Left lung (tissue), 10 donors: ENCODE measurements around the gene PRPF8. TPM values are rescaled to one million over a fixed set of nuclear protein-coding genes. Genes with fewer than 3 reads are reported as not detected.

Experiments
- ATAC-seq: fragments of 200-7000 bp; cut with Tn5 transposase; one replicate; pipeline ENCODE4 v1.9.1; 2020; ENCODE audit warnings: moderate library complexity
- DNase-seq, 4 donors: peaks; one replicate each; pipeline ENCODE4 v3.0.0-alpha.2; 2013 to 2020
- H3K27ac ChIP-seq, 2 donors: fragments of 200-600 bp; sonication (generic) in 1 of 2; one replicate each; pipeline versions ENCODE4 v1.5.0 to v1.8.0; 2020 to 2021
- H3K27me3 ChIP-seq, 2 donors: fragments of 200-600 bp; sonication (generic) in 1 of 2; one replicate each; pipeline versions ENCODE4 v1.5.0 to v1.8.0; 2020 to 2021
- H3K36me3 ChIP-seq, 2 donors: fragments of 200-600 bp; sonication (generic) in 1 of 2; one replicate each; pipeline versions ENCODE4 v1.5.0 to v1.8.0; 2020 to 2021
- H3K4me1 ChIP-seq, 2 donors: fragments of 200-600 bp; one replicate each; pipeline ENCODE4 v1.8.0; 2021
- H3K4me3 ChIP-seq, 2 donors: fragments of 200-600 bp; sonication (generic) in 1 of 2; one replicate each; pipeline versions ENCODE4 v1.5.0 to v1.8.0; 2020 to 2021; ENCODE audit warnings: mild to moderate bottlenecking in 1 of 2
- H3K9me3 ChIP-seq, 2 donors: fragments of 200-600 bp; sonication (generic) in 1 of 2; one replicate each; pipeline versions ENCODE4 v1.5.0 to v1.8.0; 2020 to 2021
- intact Hi-C, 2 donors: fragments of 100-400 bp; cut with DNase I; formaldehyde crosslinking; loops; one replicate each; pipeline versions ENCODE4 v1.11.2 to v1.14.2; 2022
- polyA plus RNA-seq, 6 donors: library from polyadenylated mRNA; unstranded; fragments of 120-200 nt; gene quantifications; one replicate each; pipeline ENCODE4 v1.2.1, GENCODE V29; 2013; ENCODE audit not compliant: insufficient read length in 6 of 6
- total RNA-seq, 2 donors: library from RNA; stranded (reverse); fragmentation: NEBNext Ultra II Directional; extraction: Animal tissue kit (Norgen Biotek cat#: 25700); gene quantifications; one replicate each; pipeline ENCODE4 v1.2.1, GENCODE V29; 2021
- TF ChIP-seq, protein P1 (sequence below), 2 donors: fragments of 200-600 bp; sonication (generic) in 1 of 2; IDR thresholded peaks; one replicate each; pipeline versions ENCODE4 v1.5.0 to v1.8.0; 2021; ENCODE audit warnings: antibody characterized with exemption in 2 of 2
- donor health status: DM: no; HTN: yes; CAD: no.
- donor health status: DM: no; HTN: no; CAD: no.

PRPF8 gene
- total and polyA plus RNA-seq, 8 donors, result 230 to 364 (median 329) TPM

DNA sequence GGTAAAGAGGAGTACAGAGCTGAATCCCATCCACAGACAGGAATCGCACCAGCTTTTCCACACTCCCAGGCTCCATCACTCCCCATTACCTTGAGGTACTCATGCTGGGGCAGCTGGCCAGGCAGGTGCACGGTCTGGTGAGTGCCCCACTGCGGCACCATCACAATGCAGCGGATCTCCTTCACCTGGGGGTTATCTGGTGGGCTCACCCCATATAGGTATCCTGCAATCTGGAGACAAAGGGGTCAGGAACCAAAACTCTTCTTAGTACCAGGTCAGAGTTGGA, 33.2 kb downstream of the PRPF8 start:
- H3K4me3 ChIP-seq, result no peak overlapping the region
- H3K9me3 ChIP-seq, result no peaks in the 10 kb centered on the region
- no peak overlapping the region for H3K27ac ChIP-seq
- ATAC-seq (no peak), DNase-seq (peak in 1 of 4 donors; percentile 35)
- H3K4me1 ChIP-seq, result peaks cover 15 to 40% of the 10 kb centered on the region in 2 donors
- intact Hi-C loops, result no loop called here
- TF ChIP-seq, protein P1, sequence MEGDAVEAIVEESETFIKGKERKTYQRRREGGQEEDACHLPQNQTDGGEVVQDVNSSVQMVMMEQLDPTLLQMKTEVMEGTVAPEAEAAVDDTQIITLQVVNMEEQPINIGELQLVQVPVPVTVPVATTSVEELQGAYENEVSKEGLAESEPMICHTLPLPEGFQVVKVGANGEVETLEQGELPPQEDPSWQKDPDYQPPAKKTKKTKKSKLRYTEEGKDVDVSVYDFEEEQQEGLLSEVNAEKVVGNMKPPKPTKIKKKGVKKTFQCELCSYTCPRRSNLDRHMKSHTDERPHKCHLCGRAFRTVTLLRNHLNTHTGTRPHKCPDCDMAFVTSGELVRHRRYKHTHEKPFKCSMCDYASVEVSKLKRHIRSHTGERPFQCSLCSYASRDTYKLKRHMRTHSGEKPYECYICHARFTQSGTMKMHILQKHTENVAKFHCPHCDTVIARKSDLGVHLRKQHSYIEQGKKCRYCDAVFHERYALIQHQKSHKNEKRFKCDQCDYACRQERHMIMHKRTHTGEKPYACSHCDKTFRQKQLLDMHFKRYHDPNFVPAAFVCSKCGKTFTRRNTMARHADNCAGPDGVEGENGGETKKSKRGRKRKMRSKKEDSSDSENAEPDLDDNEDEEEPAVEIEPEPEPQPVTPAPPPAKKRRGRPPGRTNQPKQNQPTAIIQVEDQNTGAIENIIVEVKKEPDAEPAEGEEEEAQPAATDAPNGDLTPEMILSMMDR (IDR thresholded peaks at IDR 0.05), result no peak
- H3K27me3 ChIP-seq, result no peaks in the 10 kb centered on the region
- peaks cover 0 to 65% of the 10 kb centered on the region in 2 donors for H3K36me3 ChIP-seq

DNA sequence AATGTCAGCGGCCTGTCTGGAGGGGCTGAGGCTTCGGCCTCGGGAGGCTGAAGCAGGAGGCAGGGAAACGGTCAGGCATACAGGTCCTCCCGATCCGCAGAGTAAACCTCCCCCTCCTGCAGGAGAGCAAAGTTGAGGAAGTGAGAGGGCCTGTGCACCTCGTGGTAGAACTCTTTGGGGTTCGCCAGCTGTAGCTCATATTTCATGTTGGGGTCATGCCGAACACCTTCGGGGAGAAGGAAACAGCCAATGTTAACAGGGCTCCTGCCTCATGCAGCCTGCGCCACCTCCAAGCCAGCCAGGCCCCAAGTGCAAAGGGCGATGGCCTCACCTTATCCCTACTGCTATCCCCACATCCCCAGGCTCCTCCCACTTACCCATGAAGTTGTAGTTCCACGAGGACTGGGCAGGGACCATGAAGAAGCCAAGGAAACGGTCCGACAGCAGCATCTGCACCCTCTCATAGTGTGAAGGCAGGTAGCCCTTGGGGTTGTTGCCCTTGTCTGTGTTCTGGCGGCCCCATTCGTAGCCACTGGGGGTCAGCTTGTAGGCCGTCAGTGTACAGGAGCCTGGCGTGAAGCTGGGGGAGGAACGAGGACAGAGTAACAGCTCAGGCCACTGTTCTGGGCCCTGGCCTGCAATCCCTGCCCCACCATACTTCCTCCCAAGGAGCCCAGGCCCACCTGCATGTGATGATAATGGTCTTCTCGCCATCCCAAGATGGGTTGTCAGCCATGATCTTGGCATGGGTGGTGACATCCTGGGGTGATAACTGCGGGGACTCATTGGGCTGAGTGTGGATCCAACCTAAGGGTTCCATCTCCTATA, 33.7 kb downstream of the PRPF8 start:
- peaks cover 0 to 59% of the 10 kb centered on the region in 2 donors for H3K36me3 ChIP-seq
- TF ChIP-seq, protein P1 (IDR thresholded peaks at IDR 0.05), result no peak
- H3K9me3 ChIP-seq, result no peaks in the 10 kb centered on the region
- H3K4me3 ChIP-seq, result peak overlapping the region in 1 of 2 donors; percentile 70
- DNase-seq (peak in 1 of 4 donors; percentile 59), ATAC-seq (no peak)
- H3K27ac ChIP-seq, result peak overlapping the region; percentile 95 to 98
- H3K27me3 ChIP-seq, result no peaks in the 10 kb centered on the region
- peaks cover 19 to 46% of the 10 kb centered on the region in 2 donors for H3K4me1 ChIP-seq
- intact Hi-C loops, result no loop called here

DNA sequence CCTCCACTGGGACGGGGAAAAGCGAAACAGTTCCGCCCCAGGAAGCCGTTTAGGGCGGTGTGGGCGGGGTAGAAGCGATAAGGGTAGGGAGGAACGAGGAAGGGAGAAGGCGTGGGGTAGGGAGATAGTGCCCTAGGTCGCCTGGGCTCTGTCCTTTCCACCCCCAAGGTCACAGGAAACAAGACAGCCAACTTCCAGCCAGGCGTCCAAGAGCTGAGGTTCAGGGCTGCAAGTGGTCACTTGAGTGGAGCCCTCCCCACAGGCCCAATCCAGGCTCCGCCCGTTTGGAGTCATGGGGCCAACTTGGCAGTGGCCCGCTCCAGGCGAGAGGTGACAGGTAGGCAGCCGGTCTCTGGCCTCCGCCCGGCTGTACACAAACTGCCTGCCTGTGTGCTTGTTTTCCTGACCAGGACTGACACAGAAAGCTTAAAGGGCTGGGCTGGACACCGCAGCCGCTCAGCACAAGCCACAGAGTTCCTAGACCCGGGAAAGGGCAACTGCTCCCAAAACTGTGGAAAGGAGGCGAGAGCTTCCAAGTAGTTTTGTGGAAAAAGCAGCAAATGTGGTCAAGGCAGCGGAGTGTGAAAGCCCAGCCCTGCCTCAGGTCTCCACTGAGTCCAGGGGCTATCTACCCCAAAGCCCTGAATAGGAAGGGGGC, 34.7 kb downstream of the PRPF8 start, which contains the start of gene RILP:
TSS of gene RILP (minus strand) at position 23 of the 658 bp plus-strand sequence. CDS start 62 bp downstream, outside the sequence.
- Histone ChIP-seq H3K36me3 (peaks cover 0 to 50% of the 10 kb centered on the region in 2 donors), H3K27ac (peak within 1 kb of the TSS; percentile 95 to 98), H3K27me3 (no peaks in the 10 kb centered on the region), H3K4me3 (peak within 1 kb of the TSS; percentile 57 to 70), H3K4me1 (peaks cover 24 to 55% of the 10 kb centered on the region in 2 donors), H3K9me3 (no peaks in the 10 kb centered on the region)
- TF ChIP-seq, protein P1 (IDR thresholded peaks at IDR 0.05), result no peak
- DNase-seq (peak in 2 of 4 donors; percentile 91 to 92), ATAC-seq (peak; percentile 62)
- intact Hi-C loops, result no loop called here

DNA sequence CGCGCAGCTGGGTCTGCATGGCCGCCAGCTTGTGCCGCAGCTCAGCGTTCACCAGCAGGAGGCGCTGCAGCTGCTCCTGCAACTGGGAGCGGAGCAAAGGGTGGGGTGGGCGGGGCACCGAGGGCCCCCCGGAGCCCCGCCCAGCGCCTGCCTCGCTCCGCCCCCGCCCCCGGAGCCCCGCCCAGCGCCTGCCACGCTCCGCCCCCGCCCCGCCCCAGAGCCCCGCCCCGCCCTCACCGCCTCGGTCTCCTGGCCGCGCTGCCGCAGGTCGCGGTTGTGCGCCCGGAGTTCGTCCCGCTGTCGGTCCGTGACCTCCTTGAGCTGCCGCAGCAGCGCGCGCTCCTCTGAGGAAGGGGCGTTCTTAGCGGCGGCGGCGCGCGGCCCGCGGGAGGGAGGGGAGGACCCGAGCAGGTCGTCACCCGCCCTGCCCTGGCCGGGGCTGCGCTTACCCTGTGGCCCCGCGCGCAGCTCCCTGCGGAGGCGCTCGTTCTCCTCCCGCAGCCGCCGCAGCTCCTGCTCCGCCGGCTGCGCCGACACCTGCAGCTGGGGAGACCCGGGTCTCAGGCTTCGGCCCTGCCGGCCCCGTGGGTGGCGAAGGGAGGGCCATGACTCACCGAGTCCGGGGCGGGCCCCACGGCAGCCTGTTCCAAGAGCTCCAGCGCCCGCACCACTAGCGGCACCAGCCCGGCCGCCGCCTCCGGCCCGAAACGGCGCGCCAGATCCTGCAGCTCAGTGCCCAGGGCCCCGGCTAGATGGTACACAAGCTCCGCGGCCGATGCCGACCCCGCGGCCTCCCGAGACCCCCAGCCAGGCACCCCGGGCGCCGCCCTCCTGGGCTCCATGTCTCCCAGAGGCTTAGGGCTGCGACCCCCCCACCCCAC, 35.5 kb downstream of the PRPF8 start:
- peak overlapping the region; percentile 95 to 98 for H3K27ac ChIP-seq
- DNase-seq, result peak; percentile 91 to 98 (median 95)
- peaks cover 32 to 63% of the 10 kb centered on the region in 2 donors for H3K4me1 ChIP-seq
- TF ChIP-seq, protein P1 (IDR thresholded peaks at IDR 0.05), result peak; percentile 76 to 93
- H3K36me3 ChIP-seq, result peaks cover 0 to 42% of the 10 kb centered on the region in 2 donors
- no peaks in the 10 kb centered on the region for H3K9me3 ChIP-seq
- intact Hi-C loops, result no loop called here
- H3K27me3 ChIP-seq, result no peaks in the 10 kb centered on the region
- peak; percentile 69 for ATAC-seq
- peak overlapping the region; percentile 57 to 70 for H3K4me3 ChIP-seq
